ENCODE data around the gene HSP90AB1. TPM values are rescaled to one million over a fixed set of nuclear protein-coding genes. Genes with fewer than 3 reads are reported as not detected.

The HSP90AB1 gene
- total and polyA plus RNA-seq, 9 of the 15 experiments (the other 6 are each of a cell fraction or from before 2014, with no cell fraction given), result 1,780 to 3,358 (median 2,262) TPM

DNA sequence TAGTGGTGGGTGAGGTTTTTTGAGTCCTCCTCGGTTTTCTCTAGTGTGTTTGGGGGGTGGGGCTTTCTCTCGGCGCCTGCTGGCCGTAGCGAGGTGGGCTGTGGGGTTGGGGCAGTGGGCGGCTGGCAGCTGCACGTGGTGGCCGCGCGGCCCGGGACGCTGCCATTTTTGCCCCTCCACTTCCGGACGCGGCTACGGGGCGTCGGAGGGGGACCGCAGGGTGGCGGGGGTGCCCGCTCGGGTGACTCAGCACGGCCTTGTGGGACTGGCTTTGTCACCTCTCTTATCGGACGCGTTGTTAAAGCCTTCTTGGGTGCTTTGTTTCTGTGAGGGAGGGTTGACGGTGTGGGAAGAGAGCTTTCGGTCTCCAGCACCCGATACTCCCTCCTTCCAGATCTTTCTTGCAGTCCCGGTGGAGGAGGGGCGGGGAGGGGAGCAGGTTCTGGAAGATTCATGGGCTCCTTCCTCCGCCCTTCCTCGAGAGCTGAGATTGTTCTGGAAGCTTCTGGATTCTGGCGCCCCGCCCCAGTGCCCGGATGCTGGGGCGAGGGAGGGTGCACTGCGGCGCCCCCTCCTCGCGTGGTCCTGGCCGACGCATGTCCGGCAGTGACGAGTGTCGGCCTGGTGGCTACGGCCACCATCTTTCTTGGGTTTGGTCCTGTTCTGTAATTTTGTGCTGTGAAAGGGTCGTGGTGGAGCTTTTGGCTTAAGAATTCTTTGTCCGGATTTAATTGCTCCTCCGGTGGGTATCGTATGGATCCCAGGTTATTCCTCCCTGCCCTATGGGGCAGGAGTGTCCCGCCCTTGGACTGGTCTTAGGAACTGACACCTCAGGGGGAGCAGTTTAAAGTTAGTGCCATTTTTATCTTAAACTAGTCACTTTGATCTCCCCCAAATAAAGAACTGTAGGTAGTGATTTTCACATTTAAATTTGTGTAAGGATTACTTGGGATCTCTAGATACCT, 719 bp downstream of the HSP90AB1 start (continued):
- TF ChIP-seq, protein P1, sequence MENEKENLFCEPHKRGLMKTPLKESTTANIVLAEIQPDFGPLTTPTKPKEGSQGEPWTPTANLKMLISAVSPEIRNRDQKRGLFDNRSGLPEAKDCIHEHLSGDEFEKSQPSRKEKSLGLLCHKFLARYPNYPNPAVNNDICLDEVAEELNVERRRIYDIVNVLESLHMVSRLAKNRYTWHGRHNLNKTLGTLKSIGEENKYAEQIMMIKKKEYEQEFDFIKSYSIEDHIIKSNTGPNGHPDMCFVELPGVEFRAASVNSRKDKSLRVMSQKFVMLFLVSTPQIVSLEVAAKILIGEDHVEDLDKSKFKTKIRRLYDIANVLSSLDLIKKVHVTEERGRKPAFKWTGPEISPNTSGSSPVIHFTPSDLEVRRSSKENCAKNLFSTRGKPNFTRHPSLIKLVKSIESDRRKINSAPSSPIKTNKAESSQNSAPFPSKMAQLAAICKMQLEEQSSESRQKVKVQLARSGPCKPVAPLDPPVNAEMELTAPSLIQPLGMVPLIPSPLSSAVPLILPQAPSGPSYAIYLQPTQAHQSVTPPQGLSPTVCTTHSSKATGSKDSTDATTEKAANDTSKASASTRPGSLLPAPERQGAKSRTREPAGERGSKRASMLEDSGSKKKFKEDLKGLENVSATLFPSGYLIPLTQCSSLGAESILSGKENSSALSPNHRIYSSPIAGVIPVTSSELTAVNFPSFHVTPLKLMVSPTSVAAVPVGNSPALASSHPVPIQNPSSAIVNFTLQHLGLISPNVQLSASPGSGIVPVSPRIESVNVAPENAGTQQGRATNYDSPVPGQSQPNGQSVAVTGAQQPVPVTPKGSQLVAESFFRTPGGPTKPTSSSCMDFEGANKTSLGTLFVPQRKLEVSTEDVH (IDR thresholded peaks at IDR 0.05; ENCODE audit: low read depth, partially characterized antibody), result peak; percentile 42
- TF ChIP-seq MYBL2 (IDR thresholded peaks at IDR 0.05; ENCODE audit: low read depth) (no peak), MYBL2 (CRISPR knock-in tag; IDR thresholded peaks at IDR 0.05; ENCODE audit: borderline replicate concordance) (no peak), SRSF3 (IDR thresholded peaks at IDR 0.05; ENCODE audit: insufficient read depth, low read length) (no peak), NR3C1 (CRISPR knock-in tag; IDR thresholded peaks at IDR 0.05) (no peak), MTA1 (IDR thresholded peaks at IDR 0.05; ENCODE audit: borderline replicate concordance) (peak; percentile 48; the same call in 1 of the 2 replicates), RBM34 (IDR thresholded peaks at IDR 0.05; ENCODE audit: borderline replicate concordance, insufficient read depth, low read length) (no peak), TEAD4 (IDR thresholded peaks at IDR 0.05; ENCODE audit: low read length) (no peak), TEAD4 (CRISPR knock-in tag; IDR thresholded peaks at IDR 0.05; ENCODE audit: borderline replicate concordance) (no peak), NUFIP1 (IDR thresholded peaks at IDR 0.05; ENCODE audit: partially characterized antibody) (no peak), ZNF76 (CRISPR knock-in tag; IDR thresholded peaks at IDR 0.05; ENCODE audit: borderline replicate concordance) (0 out of 2 replicates have a peak, but pooled peaks have one; percentile 31), ZNF57 (CRISPR knock-in tag; IDR thresholded peaks at IDR 0.05) (no peak), GTF2E2 (tag; IDR thresholded peaks at IDR 0.05) (peak; percentile 91; the same call in 1 of the 2 replicates), KDM2B (CRISPR knock-in tag; IDR thresholded peaks at IDR 0.05) (0 out of 2 replicates have a peak, but pooled peaks have one; percentile 54), ATF1 (CRISPR knock-in tag; IDR thresholded peaks at IDR 0.05) (0 out of 2 replicates have a peak, but pooled peaks have one; percentile 11), ATF1 (tag; IDR thresholded peaks at IDR 0.05) (no peak; the same call in 1 of the 2 replicates), TEAD1 (CRISPR knock-in tag; IDR thresholded peaks at IDR 0.05) (peak; percentile 54 to 71; a peak in 3 of 4 replicates)
- TF ChIP-seq, protein P2, sequence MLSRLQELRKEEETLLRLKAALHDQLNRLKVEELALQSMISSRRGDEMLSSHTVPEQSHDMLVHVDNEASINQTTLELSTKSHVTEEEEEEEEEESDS (CRISPR knock-in tag; IDR thresholded peaks at IDR 0.05), result no peak
- TF ChIP-seq, protein P3, sequence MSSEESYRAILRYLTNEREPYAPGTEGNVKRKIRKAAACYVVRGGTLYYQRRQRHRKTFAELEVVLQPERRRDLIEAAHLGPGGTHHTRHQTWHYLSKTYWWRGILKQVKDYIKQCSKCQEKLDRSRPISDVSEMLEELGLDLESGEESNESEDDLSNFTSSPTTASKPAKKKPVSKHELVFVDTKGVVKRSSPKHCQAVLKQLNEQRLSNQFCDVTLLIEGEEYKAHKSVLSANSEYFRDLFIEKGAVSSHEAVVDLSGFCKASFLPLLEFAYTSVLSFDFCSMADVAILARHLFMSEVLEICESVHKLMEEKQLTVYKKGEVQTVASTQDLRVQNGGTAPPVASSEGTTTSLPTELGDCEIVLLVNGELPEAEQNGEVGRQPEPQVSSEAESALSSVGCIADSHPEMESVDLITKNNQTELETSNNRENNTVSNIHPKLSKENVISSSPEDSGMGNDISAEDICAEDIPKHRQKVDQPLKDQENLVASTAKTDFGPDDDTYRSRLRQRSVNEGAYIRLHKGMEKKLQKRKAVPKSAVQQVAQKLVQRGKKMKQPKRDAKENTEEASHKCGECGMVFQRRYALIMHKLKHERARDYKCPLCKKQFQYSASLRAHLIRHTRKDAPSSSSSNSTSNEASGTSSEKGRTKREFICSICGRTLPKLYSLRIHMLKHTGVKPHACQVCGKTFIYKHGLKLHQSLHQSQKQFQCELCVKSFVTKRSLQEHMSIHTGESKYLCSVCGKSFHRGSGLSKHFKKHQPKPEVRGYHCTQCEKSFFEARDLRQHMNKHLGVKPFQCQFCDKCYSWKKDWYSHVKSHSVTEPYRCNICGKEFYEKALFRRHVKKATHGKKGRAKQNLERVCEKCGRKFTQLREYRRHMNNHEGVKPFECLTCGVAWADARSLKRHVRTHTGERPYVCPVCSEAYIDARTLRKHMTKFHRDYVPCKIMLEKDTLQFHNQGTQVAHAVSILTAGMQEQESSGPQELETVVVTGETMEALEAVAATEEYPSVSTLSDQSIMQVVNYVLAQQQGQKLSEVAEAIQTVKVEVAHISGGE (CRISPR knock-in tag; IDR thresholded peaks at IDR 0.05), result peak in 2 of 3 experiments; percentile 45 to 89; a peak in 4 of 6 replicates

Data from K562 (cell line).